ENCODE measurements around the gene TOM1L2. TPM values are rescaled to one million over a fixed set of nuclear protein-coding genes. Genes with fewer than 3 reads are reported as not detected.

Gene TOM1L2
- total and polyA plus RNA-seq, 4 experiments from 2014 or later: 1.6 to 63.1 (median 35.7) TPM

- Mint-ChIP-seq H3K4me3 (peak overlapping the region in 2 of 8 donors; percentile 10), H3K27me3 (no peaks in the 10 kb centered on the region), H3K9me3 (no peaks in the 10 kb centered on the region), H3K36me3 (peaks cover 0 to 2% of the 10 kb centered on the region in 2 donors), H3K4me1 (peaks cover 23 to 67% (median 46%) of the 10 kb centered on the region in 4 donors), H3K27ac (peak overlapping the region in 6 of 7 donors; percentile 11 to 88 (median 67))
- Histone ChIP-seq H3K9me3 (ENCODE audit: control insufficient read depth in 1 of 2, low read length in 2 of 2) (no peaks in the 10 kb centered on the region), H3K4me3 (ENCODE audit: low read length in 2 of 2) (no peak overlapping the region), H3K27ac (ENCODE audit: low read depth, low read length) (no peak overlapping the region), H3K27me3 (ENCODE audit: insufficient read depth, low read length) (no peaks in the 10 kb centered on the region), H3K4me1 (ENCODE audit: insufficient read depth, low read length) (peaks cover 50% of the 10 kb centered on the region), H3K36me3 (ENCODE audit: insufficient read depth, low read length) (no peaks in the 10 kb centered on the region)
- POLR2A ChIA-PET (ENCODE audit: partially characterized antibody): interaction anchor here (5.3 kb wide), 1 partner anchor 10 kb away, joined by 59 read pairs; the partner anchor contains the start of gene SREBF1
- intact Hi-C loops (cut with micrococcal nuclease): no loop called here
- no peak for DNase-seq
- CTCF ChIA-PET (ENCODE audit: partially characterized antibody): no interaction called here
These were observed 125.0 kb downstream of the TOM1L2 start for GRCh38 chr17:17847118-17847689.

- Mint-ChIP-seq H3K4me1 (peaks cover 23 to 61% (median 43%) of the 10 kb centered on the region in 4 donors), H3K27me3 (no peaks in the 10 kb centered on the region), H3K27ac (peak overlapping the region in 4 of 7 donors; percentile 19 to 85 (median 64)), H3K36me3 (no peaks in the 10 kb centered on the region), H3K4me3 (no peak overlapping the region), H3K9me3 (no peaks in the 10 kb centered on the region)
- Histone ChIP-seq H3K27ac (ENCODE audit: low read depth, low read length) (no peak overlapping the region), H3K27me3 (ENCODE audit: insufficient read depth, low read length) (no peaks in the 10 kb centered on the region), H3K4me3 (ENCODE audit: low read length in 2 of 2) (no peak overlapping the region), H3K4me1 (ENCODE audit: insufficient read depth, low read length) (peaks cover 44% of the 10 kb centered on the region), H3K36me3 (ENCODE audit: insufficient read depth, low read length) (no peaks in the 10 kb centered on the region), H3K9me3 (ENCODE audit: control insufficient read depth in 1 of 2, low read length in 2 of 2) (no peaks in the 10 kb centered on the region)
- no peak for DNase-seq
- intact Hi-C loops (cut with micrococcal nuclease): no loop called here
- ChIA-PET CTCF (ENCODE audit: partially characterized antibody) (no interaction called here), POLR2A (ENCODE audit: partially characterized antibody) (interaction anchor here (5.3 kb wide), 1 partner anchor 9 kb away, joined by 59 read pairs; the partner anchor contains the start of gene SREBF1)
These were observed 125.6 kb downstream of the TOM1L2 start for GRCh38 chr17:17846645-17847044.

GRCh38 chr17:17846003-17846402 is 126.2 kb downstream of the TOM1L2 start:
- Histone ChIP-seq H3K36me3 (ENCODE audit: insufficient read depth, low read length) (no peaks in the 10 kb centered on the region), H3K4me3 (ENCODE audit: low read length in 2 of 2) (no peak overlapping the region), H3K9me3 (ENCODE audit: control insufficient read depth in 1 of 2, low read length in 2 of 2) (no peaks in the 10 kb centered on the region), H3K4me1 (ENCODE audit: insufficient read depth, low read length) (peaks cover 38% of the 10 kb centered on the region), H3K27me3 (ENCODE audit: insufficient read depth, low read length) (no peaks in the 10 kb centered on the region), H3K27ac (ENCODE audit: low read depth, low read length) (no peak overlapping the region)
- Mint-ChIP-seq H3K27ac (peak overlapping the region in 2 of 7 donors; percentile 24 to 85), H3K9me3 (no peaks in the 10 kb centered on the region), H3K27me3 (no peaks in the 10 kb centered on the region), H3K36me3 (no peaks in the 10 kb centered on the region), H3K4me1 (peaks cover 25 to 58% (median 41%) of the 10 kb centered on the region in 4 donors), H3K4me3 (no peak overlapping the region)
- ChIA-PET CTCF (ENCODE audit: partially characterized antibody) (interaction anchor here (0.8 to 1.5 kb wide), 3 partner anchors 8 to 10 kb away, joined by 3 read pairs; no protein-coding TSS in a partner anchor), POLR2A (ENCODE audit: partially characterized antibody) (interaction anchor here (5.3 kb wide), 1 partner anchor 8 kb away, joined by 59 read pairs; the partner anchor contains the start of gene SREBF1)
- intact Hi-C loops (cut with micrococcal nuclease): no loop called here
- DNase-seq: no peak

GRCh38 chr17:17845046-17845775 is 127.0 kb downstream of the TOM1L2 start:
- peak overlapping the region in 1 of 7 donors; percentile 17 for H3K27ac Mint-ChIP-seq
- H3K9me3 Mint-ChIP-seq: no peaks in the 10 kb centered on the region
- H3K4me3 Mint-ChIP-seq: no peak overlapping the region
- no peak for DNase-seq
- no peaks in the 10 kb centered on the region for H3K9me3 ChIP-seq (ENCODE audit: control insufficient read depth in 1 of 2, low read length in 2 of 2)
- H3K27ac ChIP-seq (ENCODE audit: low read depth, low read length): no peak overlapping the region
- no peaks in the 10 kb centered on the region for H3K36me3 ChIP-seq (ENCODE audit: insufficient read depth, low read length)
- ChIA-PET CTCF (ENCODE audit: partially characterized antibody) (interaction anchor here (0.9 to 1.5 kb wide), 2 partner anchors 9 kb away, joined by 3 read pairs; no protein-coding TSS in a partner anchor), POLR2A (ENCODE audit: partially characterized antibody) (no interaction called here)
- no peaks in the 10 kb centered on the region for H3K36me3 Mint-ChIP-seq
- intact Hi-C loops (cut with micrococcal nuclease): no loop called here
- H3K4me3 ChIP-seq (ENCODE audit: low read length in 2 of 2): no peak overlapping the region
- no peaks in the 10 kb centered on the region for H3K27me3 ChIP-seq (ENCODE audit: insufficient read depth, low read length)
- H3K27me3 Mint-ChIP-seq: no peaks in the 10 kb centered on the region
- peaks cover 30% of the 10 kb centered on the region for H3K4me1 ChIP-seq (ENCODE audit: insufficient read depth, low read length)
- H3K4me1 Mint-ChIP-seq: peaks cover 19 to 55% (median 37%) of the 10 kb centered on the region in 4 donors

GRCh38 chr17:17844500-17844899 is 127.7 kb downstream of the TOM1L2 start:
- no peak for DNase-seq
- Mint-ChIP-seq H3K36me3 (no peaks in the 10 kb centered on the region), H3K27ac (peak overlapping the region in 1 of 7 donors; percentile 17), H3K4me1 (peaks cover 14 to 50% (median 31%) of the 10 kb centered on the region in 4 donors), H3K9me3 (no peaks in the 10 kb centered on the region), H3K4me3 (no peak overlapping the region), H3K27me3 (no peaks in the 10 kb centered on the region)
- ChIA-PET CTCF (ENCODE audit: partially characterized antibody) (interaction anchor here (1.5 kb wide), 1 partner anchor 10 kb away, joined by 3 read pairs; no protein-coding TSS in a partner anchor), POLR2A (ENCODE audit: partially characterized antibody) (no interaction called here)
- Histone ChIP-seq H3K36me3 (ENCODE audit: insufficient read depth, low read length) (no peaks in the 10 kb centered on the region), H3K4me3 (ENCODE audit: low read length in 2 of 2) (no peak overlapping the region), H3K4me1 (ENCODE audit: insufficient read depth, low read length) (peaks cover 27% of the 10 kb centered on the region), H3K27me3 (ENCODE audit: insufficient read depth, low read length) (no peaks in the 10 kb centered on the region), H3K27ac (ENCODE audit: low read depth, low read length) (no peak overlapping the region), H3K9me3 (ENCODE audit: control insufficient read depth in 1 of 2, low read length in 2 of 2) (no peaks in the 10 kb centered on the region)
- intact Hi-C loops (cut with micrococcal nuclease): no loop called here

- no peaks in the 10 kb centered on the region for H3K9me3 ChIP-seq (ENCODE audit: control insufficient read depth in 1 of 2, low read length in 2 of 2)
- H3K9me3 Mint-ChIP-seq: no peaks in the 10 kb centered on the region
- H3K4me3 Mint-ChIP-seq: no peak overlapping the region
- CTCF ChIA-PET (ENCODE audit: partially characterized antibody): no interaction called here
- POLR2A ChIA-PET (ENCODE audit: partially characterized antibody): no interaction called here
- peaks cover 11 to 50% (median 31%) of the 10 kb centered on the region in 4 donors for H3K4me1 Mint-ChIP-seq
- DNase-seq: no peak
- no peaks in the 10 kb centered on the region for H3K27me3 Mint-ChIP-seq
- H3K27ac ChIP-seq (ENCODE audit: low read depth, low read length): no peak overlapping the region
- H3K36me3 ChIP-seq (ENCODE audit: insufficient read depth, low read length): no peaks in the 10 kb centered on the region
- H3K27ac Mint-ChIP-seq: no peak overlapping the region
- no peaks in the 10 kb centered on the region for H3K27me3 ChIP-seq (ENCODE audit: insufficient read depth, low read length)
- H3K4me1 ChIP-seq (ENCODE audit: insufficient read depth, low read length): peaks cover 27% of the 10 kb centered on the region
- no peak overlapping the region for H3K4me3 ChIP-seq (ENCODE audit: low read length in 2 of 2)
- intact Hi-C loops (cut with micrococcal nuclease): no loop called here
- no peaks in the 10 kb centered on the region for H3K36me3 Mint-ChIP-seq
These were observed 128.1 kb downstream of the TOM1L2 start for GRCh38 chr17:17844079-17844478.

GRCh38 chr17:17843096-17843495 is 129.1 kb downstream of the TOM1L2 start:
- no peaks in the 10 kb centered on the region for H3K27me3 Mint-ChIP-seq
- peak overlapping the region in 4 of 7 donors; percentile 10 to 77 (median 39) for H3K27ac Mint-ChIP-seq
- Histone ChIP-seq H3K27ac (ENCODE audit: low read depth, low read length) (no peak overlapping the region), H3K4me1 (ENCODE audit: insufficient read depth, low read length) (peaks cover 26% of the 10 kb centered on the region), H3K4me3 (ENCODE audit: low read length in 2 of 2) (no peak overlapping the region), H3K36me3 (ENCODE audit: insufficient read depth, low read length) (no peaks in the 10 kb centered on the region), H3K27me3 (ENCODE audit: insufficient read depth, low read length) (no peaks in the 10 kb centered on the region), H3K9me3 (ENCODE audit: control insufficient read depth in 1 of 2, low read length in 2 of 2) (no peaks in the 10 kb centered on the region)
- POLR2A ChIA-PET (ENCODE audit: partially characterized antibody): no interaction called here
- H3K36me3 Mint-ChIP-seq: no peaks in the 10 kb centered on the region
- intact Hi-C loops (cut with micrococcal nuclease): no loop called here
- peaks cover 8 to 50% (median 30%) of the 10 kb centered on the region in 4 donors for H3K4me1 Mint-ChIP-seq
- no peak for DNase-seq
- H3K4me3 Mint-ChIP-seq: no peak overlapping the region
- CTCF ChIA-PET (ENCODE audit: partially characterized antibody): no interaction called here
- no peaks in the 10 kb centered on the region for H3K9me3 Mint-ChIP-seq

Measured in CD4-positive, alpha-beta memory T cell (primary cell).